ENCODE measurements around the gene SRSF6.
"Not testable (repeated sequence)": the region's sequence is repeated elsewhere in the genome, so short reads cannot be mapped to it uniquely, and the experiment has no call there.

Gene SRSF6

GRCh38 chr20:43448748-43449535 lies 8.8 kb upstream of the SRSF6 start:
- peak in 2 of 4 experiments; percentile 25 to 28 for DNase-seq (ENCODE audit: low read depth in 4 of 4, low spot score in 1 of 4)

- no peak for DNase-seq (ENCODE audit: low read depth in 4 of 4, low spot score in 1 of 4)
Observed at GRCh38 chr20:43450841-43451799, 6.6 kb upstream of the SRSF6 start.

GRCh38 chr20:43452404-43453126 lies 5.1 kb upstream of the SRSF6 start:
- DNase-seq (ENCODE audit: low read depth in 4 of 4, low spot score in 1 of 4): no peak

- not testable (repeated sequence) for DNase-seq (ENCODE audit: low read depth in 4 of 4, low spot score in 1 of 4)
Observed at GRCh38 chr20:43456252-43456651, 1.4 kb upstream of the SRSF6 start.

GRCh38 chr20:43456809-43457639 lies 672 bp upstream of the SRSF6 start:
- peak; percentile 66 to 82 (median 74) for DNase-seq (ENCODE audit: low read depth in 4 of 4, low spot score in 1 of 4)

GRCh38 chr20:43458422-43458924 lies 777 bp downstream of the SRSF6 start:
- no peak for DNase-seq (ENCODE audit: low read depth in 4 of 4, low spot score in 1 of 4)

- DNase-seq (ENCODE audit: low read depth in 4 of 4, low spot score in 1 of 4): no peak
Observed at GRCh38 chr20:43459022-43459942, 1.6 kb downstream of the SRSF6 start.

GRCh38 chr20:43460172-43460829 lies 2.6 kb downstream of the SRSF6 start:
- DNase-seq (ENCODE audit: low read depth in 4 of 4, low spot score in 1 of 4): no peak

GRCh38 chr20:43460830-43461200 lies 3.1 kb downstream of the SRSF6 start:
- DNase-seq (ENCODE audit: low read depth in 4 of 4, low spot score in 1 of 4): no peak

GRCh38 chr20:43461894-43462659 lies 4.4 kb downstream of the SRSF6 start:
- no peak for DNase-seq (ENCODE audit: low read depth in 4 of 4, low spot score in 1 of 4)

- DNase-seq (ENCODE audit: low read depth in 4 of 4, low spot score in 1 of 4): no peak
Observed at GRCh38 chr20:43462660-43463526, 5.2 kb downstream of the SRSF6 start.

- DNase-seq (ENCODE audit: low read depth in 4 of 4, low spot score in 1 of 4): no peak
Observed at GRCh38 chr20:43463527-43464218, 6.0 kb downstream of the SRSF6 start.

GRCh38 chr20:43464219-43464790 lies 6.6 kb downstream of the SRSF6 start:
- DNase-seq (ENCODE audit: low read depth in 4 of 4, low spot score in 1 of 4): no peak

- DNase-seq (ENCODE audit: low read depth in 4 of 4, low spot score in 1 of 4): no peak
Observed at GRCh38 chr20:43465625-43465943, 7.9 kb downstream of the SRSF6 start.

GRCh38 chr20:43467589-43467988 lies 9.9 kb downstream of the SRSF6 start:
- no peak for DNase-seq (ENCODE audit: low read depth in 4 of 4, low spot score in 1 of 4)

- DNase-seq (ENCODE audit: low read depth in 4 of 4, low spot score in 1 of 4): no peak
Observed at GRCh38 chr20:43472671-43473380, 15.1 kb downstream of the SRSF6 start.

Data from stimulated activated CD4-positive, alpha-beta T cell treated with anti-CD3 and anti-CD28 coated beads, Interleukin-1b, Interleukin-23, amount 100 ng/mL, for 24 hours (primary cell).